NAMALWA (cell line): ENCODE results near the gene TAB2.
"Not testable (repeated sequence)": the region's sequence is repeated elsewhere in the genome, so short reads cannot be mapped to it uniquely, and the experiment has no call there.

Experiments used
- DNase-seq: peaks from one replicate; pipeline ENCODE4 v3.0.0-alpha.2; 2015; ENCODE audit warnings: low spot score

TAB2 gene

GRCh38 chr6:149444360-149445094, 127.0 kb downstream of the TAB2 start:
- not testable (repeated sequence) for DNase-seq

- no peak for DNase-seq
These were observed 127.6 kb downstream of the TAB2 start for GRCh38 chr6:149445095-149445466.

GRCh38 chr6:149445573-149445972, 128.1 kb downstream of the TAB2 start:
- no peak for DNase-seq

GRCh38 chr6:149446791-149447376, 129.4 kb downstream of the TAB2 start:
- no peak for DNase-seq

- no peak for DNase-seq
These were observed 131.4 kb downstream of the TAB2 start for GRCh38 chr6:149448821-149449453.

- no peak for DNase-seq
These were observed 132.5 kb downstream of the TAB2 start for GRCh38 chr6:149449831-149450678.

DNA sequence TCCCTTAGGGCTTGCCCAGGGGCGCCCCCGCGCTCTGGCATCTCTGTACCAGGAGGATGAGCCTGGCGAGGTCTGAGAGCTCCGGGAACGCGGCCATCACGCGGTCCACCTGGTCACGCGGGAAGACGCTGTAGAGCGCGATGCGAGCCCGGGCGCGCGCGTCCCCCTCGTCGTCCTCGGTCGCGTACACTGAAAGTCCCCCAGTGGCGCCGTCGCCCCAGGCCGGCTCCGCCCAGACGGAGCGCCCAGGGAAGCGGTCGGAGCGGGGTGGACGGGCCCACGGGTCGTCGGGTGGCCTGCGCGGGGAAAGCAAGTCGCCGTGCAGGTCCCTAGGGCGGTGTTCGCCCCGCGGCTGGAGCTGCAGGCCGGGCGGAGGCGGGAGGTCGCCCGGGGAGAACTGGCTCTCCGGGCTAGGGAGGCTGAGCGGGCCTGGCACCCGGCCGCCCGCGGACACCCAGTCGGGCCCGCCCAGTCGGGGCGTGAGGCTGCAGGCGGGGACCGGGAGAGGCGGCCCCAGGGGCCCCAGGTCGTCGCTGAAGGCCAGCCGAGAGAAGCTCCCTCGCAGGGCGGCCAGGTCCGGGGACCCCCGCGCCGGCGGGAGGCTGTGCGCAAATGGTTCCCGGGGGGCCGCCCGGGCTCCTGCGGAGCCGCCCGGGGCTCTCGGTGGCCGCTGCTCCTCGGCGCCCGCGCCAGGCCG, 133.3 kb downstream of the TAB2 start:
- no peak for DNase-seq

GRCh38 chr6:149451376-149452036, 134.0 kb downstream of the TAB2 start:
- DNase-seq, result no peak

- no peak for DNase-seq
These were observed 134.8 kb downstream of the TAB2 start for GRCh38 chr6:149452037-149452939.

GRCh38 chr6:149453597-149454345, 136.3 kb downstream of the TAB2 start:
- no peak for DNase-seq

- no peak for DNase-seq
These were observed 136.9 kb downstream of the TAB2 start for GRCh38 chr6:149454346-149454848.

DNA sequence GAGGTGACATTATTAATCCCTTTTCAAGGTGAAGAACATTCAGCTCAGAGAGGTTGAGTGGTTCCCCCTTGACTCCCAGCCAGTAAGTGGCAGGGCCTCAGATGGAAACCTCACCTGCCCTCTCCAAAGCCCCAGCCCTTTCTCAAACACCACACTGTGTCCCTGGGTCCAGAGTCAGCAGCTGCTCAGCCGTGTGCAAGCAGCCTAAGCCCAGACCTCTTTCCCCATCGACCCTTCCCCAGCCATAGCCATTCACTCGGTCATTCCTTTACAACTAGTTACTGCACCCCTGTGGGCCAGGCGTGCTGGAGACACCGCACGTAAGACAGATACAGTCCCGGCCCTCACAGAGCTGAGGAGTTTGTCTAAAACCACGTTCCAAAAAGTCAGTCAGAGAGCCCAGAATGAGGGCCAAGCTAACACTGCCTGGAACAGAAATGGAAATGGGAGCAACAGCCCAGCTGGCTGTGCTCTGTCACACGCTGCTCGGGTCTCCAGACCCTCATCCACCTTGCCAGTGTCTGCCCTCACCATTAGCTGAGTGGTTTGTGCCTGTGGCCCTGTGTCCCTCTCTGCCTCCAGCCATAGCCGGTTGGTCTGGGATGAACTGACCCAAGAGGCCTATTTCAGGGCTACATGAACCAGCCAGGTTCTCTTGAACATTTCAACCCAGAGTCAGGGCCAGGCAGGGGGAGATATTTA, 137.7 kb downstream of the TAB2 start:
- DNase-seq, result no peak

DNA sequence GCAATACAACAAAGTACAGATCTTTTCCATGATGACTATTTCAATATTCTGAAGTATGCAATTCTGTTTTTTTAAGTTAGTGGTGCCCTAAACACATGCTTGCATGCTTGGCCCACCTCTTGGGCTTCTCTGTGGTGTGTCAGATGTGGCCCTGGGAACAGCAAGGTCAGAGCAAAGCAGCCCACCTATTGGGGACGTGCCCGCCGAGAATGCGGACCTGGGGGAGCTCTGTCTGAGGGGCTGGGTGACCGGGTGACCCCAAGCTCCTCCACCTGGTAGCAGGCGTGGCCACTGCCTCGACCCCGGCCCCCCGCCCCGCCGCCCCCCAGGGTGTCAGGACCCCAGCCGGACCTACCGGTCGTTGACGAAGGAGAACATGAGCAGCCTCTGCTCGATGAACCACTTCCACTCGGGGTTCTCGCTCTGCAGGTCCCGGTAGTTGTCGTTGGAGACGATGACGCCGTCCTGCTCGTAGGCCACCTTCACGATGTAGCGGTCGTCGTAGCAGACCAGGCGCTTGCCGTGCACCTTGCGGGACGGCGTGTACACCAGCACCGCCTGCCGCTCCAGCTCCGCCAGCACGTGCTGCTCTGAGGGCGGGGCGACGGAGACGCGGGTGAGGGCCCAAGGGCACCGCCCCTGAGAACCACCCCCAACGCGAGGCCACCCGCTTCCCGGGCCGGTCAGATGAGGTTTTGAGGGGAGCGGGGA, 139.0 kb downstream of the TAB2 start:
- DNase-seq, result no peak

DNA sequence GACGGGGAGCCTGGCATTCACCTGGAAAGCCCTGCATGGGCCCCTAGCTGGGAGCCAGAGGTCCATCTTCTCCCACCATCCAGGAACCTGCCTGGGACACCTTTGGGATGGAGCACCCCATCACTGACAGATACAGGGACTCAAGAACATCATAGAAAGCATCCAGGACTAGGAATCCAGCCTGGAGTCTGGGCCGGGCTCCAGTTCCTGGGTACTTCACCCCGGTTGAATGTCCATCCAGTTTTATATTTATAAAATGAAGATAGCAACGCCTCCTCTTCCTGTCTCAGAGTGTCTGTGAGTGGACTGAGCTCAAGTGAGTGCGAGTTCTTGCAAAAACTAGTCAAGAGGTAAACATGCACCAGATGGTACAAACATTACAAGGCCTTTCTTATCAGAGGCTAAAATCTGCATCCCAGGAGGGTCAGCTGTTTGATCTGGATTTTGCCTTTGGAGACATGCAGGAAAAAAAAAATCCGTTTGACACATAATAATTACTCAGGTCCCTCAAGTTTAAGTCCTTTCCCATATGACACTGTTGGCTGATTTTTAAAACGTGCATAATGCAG, 139.9 kb downstream of the TAB2 start:
- DNase-seq, result no peak

GRCh38 chr6:149458196-149458595, 140.7 kb downstream of the TAB2 start:
- DNase-seq, result no peak

DNA sequence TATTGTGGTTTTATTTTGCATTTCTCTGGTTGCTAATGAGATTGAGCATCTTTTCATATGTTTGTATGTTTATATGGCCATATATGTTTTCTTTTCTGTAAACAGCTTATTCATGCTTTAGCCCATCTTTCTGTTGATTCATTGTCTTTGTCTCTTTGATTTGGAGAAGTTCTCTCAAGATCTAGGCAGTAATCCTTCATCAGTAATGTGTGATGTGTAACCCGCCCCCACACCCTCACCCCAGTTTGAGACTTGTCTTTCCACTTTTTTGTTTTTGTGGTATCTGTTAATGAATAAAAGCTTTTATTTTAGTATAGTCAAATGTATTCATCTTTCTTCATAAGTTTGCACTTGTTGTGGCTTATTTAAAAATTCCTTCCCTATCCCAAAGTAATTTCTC, 141.3 kb downstream of the TAB2 start:
- DNase-seq, result no peak

DNA sequence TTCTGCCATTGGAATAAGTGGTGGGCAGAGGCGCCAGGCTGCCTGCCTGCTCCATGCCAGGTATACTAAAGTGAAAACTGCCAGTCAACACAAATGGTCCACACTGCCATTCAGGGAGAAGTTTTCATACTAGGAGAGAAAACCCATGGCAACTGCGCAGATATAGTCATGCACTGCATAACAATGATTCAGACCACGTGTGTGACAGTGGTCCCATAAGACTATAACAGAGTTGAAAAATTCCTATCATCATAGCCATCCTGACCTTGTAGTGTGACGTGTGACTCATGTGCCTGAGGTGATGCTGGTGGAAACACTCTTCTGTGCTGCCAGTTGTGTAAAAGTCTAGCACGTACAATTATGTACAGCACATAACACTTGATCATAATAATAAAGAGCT, 142.2 kb downstream of the TAB2 start:
- DNase-seq, result no peak

- not testable (repeated sequence) for DNase-seq
These were observed 142.7 kb downstream of the TAB2 start for GRCh38 chr6:149460249-149460648.
